K562 (cell line): ENCODE measurements around the gene LATS1. TPM values are rescaled to one million over a fixed set of nuclear protein-coding genes. Genes with fewer than 3 reads are reported as not detected.

ENCODE experiments used
- ATAC-seq: fragments of 200-7000 bp; cut with Tn5 transposase; 3 replicates; pipeline ENCODE4 v1.9.1; 2020; ENCODE audit warnings: moderate library complexity
- BruUV-seq: library from RNA; stranded (reverse); fragments of 400-500 nt; replicated peaks from 2 replicates; lab custom pipeline; 2021; lab: Mats Ljungman, UMichigan
- CTCF ChIA-PET: fragments of 300-600 bp; formaldehyde crosslinking; extraction: SDS; loops from one replicate; lab custom pipeline; 2021; ENCODE audit warnings: low intra/inter-chr PET ratio; lab: Yijun Ruan, JAX
- POLR2A ChIA-PET: fragments of 300-600, 350-650 bp; sonication (Branson Sonifier 250); formaldehyde crosslinking; extraction: SDS; loops from one replicate; lab custom pipeline; 2021; ENCODE audit warnings: antibody characterized with exemption, inconsistent platforms; lab: Yijun Ruan, JAX
- DNase-seq, 4 experiments: peaks; one replicate each; pipeline versions ENCODE4 v3.0.0 to v3.0.0-alpha.2; 2011 to 2018; ENCODE audit warnings: low spot score in 3 of 4, mixed read lengths in 3 of 4; ENCODE audit errors: extremely low read depth in 1 of 4
- FAIRE-seq: peaks from 2 replicates; lab custom pipeline; 2011; peaks lifted over from hg19 to GRCh38; lab: Jason Lieb, UNC
- H2AFZ ChIP-seq: 2 replicates; pipeline ENCODE4 v1.6.0; 2011; ENCODE audit warnings: low read depth, low read length, control low read depth, inconsistent platforms
- H3K27ac ChIP-seq: fragments of 200-600 bp; 3 replicates; pipeline ENCODE4 v1.8.0; 2011; ENCODE audit warnings: low read depth, mild to moderate bottlenecking, control low read depth, inconsistent platforms, low read length, moderate library complexity, mixed read lengths; ENCODE audit errors: extremely low read depth
- H3K27me3 ChIP-seq, 2 experiments: fragments of 300-600 bp in 1 of 2; 2 replicates in 1 of 2; 3 replicates in 1 of 2; pipeline versions ENCODE4 v1.6.0 to v1.8.0; 2011; ENCODE audit warnings: inconsistent platforms in 2 of 2, low read length in 2 of 2, mild to moderate bottlenecking in 1 of 2, mixed read lengths in 1 of 2, moderate library complexity in 1 of 2; ENCODE audit not compliant: control insufficient read depth in 2 of 2, insufficient read depth in 2 of 2
- H3K36me3 ChIP-seq: fragments of 300-600 bp; 3 replicates; pipeline ENCODE4 v1.8.0; 2011; ENCODE audit warnings: mild to moderate bottlenecking, low read length, inconsistent platforms; ENCODE audit not compliant: control insufficient read depth, insufficient read depth
- H3K4me1 ChIP-seq, 2 experiments: fragments of 200-600 bp in 1 of 2; replicated peaks in 1 of 2; 2 replicates in 1 of 2; 3 replicates in 1 of 2; pipeline versions ENCODE4 v1.5.1 to v1.8.0; 2011; ENCODE audit warnings: inconsistent platforms in 2 of 2, low read length in 2 of 2, mild to moderate bottlenecking in 1 of 2, mixed read lengths in 1 of 2, moderate library complexity in 1 of 2; ENCODE audit not compliant: control insufficient read depth in 2 of 2, insufficient read depth in 2 of 2
- H3K4me2 ChIP-seq: 2 replicates; pipeline ENCODE4 v1.6.1; 2011; ENCODE audit warnings: low read length, control low read depth, inconsistent platforms, mixed read lengths; ENCODE audit not compliant: insufficient read depth
- H3K4me3 ChIP-seq: fragments of 200-600 bp; sonication (generic), shearing (Covaris generic); 2 replicates; pipeline ENCODE4 v1.5.1; 2016; ENCODE audit warnings: control low read depth, inconsistent platforms
- H3K79me2 ChIP-seq: fragments of 200-600 bp; 3 replicates; pipeline ENCODE4 v1.8.0; 2011; ENCODE audit warnings: low read length, inconsistent platforms; ENCODE audit not compliant: control insufficient read depth, insufficient read depth
- H3K9ac ChIP-seq, 2 experiments: 2 replicates each; pipeline versions ENCODE4 v1.6.0 to v1.6.1; 2011; ENCODE audit warnings: low read depth in 2 of 2, low read length in 2 of 2, control low read depth in 1 of 2, inconsistent platforms in 1 of 2, mild to moderate bottlenecking in 1 of 2, mixed read lengths in 1 of 2; ENCODE audit not compliant: insufficient read depth in 1 of 2
- H3K9me1 ChIP-seq: one replicate; pipeline ENCODE4 v1.6.0; 2011; ENCODE audit warnings: inconsistent platforms, mild to moderate bottlenecking, low read length, moderate library complexity; ENCODE audit not compliant: control insufficient read depth, insufficient read depth
- H3K9me3 ChIP-seq: replicated peaks from 2 replicates; pipeline ENCODE4 v1.5.1; 2011; ENCODE audit warnings: low read depth, low read length, inconsistent platforms; ENCODE audit not compliant: control insufficient read depth, insufficient read depth
- H4K20me1 ChIP-seq: replicated peaks from 2 replicates; pipeline ENCODE4 v1.6.1; 2011; ENCODE audit warnings: low read length, inconsistent platforms, mixed read lengths; ENCODE audit not compliant: control insufficient read depth, insufficient read depth
- ASH1L ChIP-seq: fragments of 450-650 bp; IDR thresholded peaks from 2 replicates; pipeline ENCODE4 v1.6.1; 2018; ENCODE audit warnings: borderline replicate concordance, mild to moderate bottlenecking, low read depth; ENCODE audit not compliant: partially characterized antibody
- CBX1 ChIP-seq: sonication (generic); IDR thresholded peaks from 2 replicates; pipeline ENCODE4 v1.6.1; 2016; ENCODE audit warnings: antibody characterized with exemption, low read depth, mild to moderate bottlenecking
- ETV5 ChIP-seq: sonication (generic); formaldehyde crosslinking; IDR thresholded peaks from 2 replicates; pipeline ENCODE4 v1.4.0; 2020; ENCODE audit warnings: low read depth, mild to moderate bottlenecking, missing genetic modification reagents
- PURB ChIP-seq: sonication (generic); formaldehyde crosslinking; IDR thresholded peaks from 2 replicates; pipeline ENCODE4 v1.9.0; 2021; ENCODE audit warnings: low read depth, mild to moderate bottlenecking, missing genetic modification reagents
- SLC30A9 ChIP-seq: fragments of 250-450 bp; sonication (Bioruptor Pico); IDR thresholded peaks from 2 replicates; pipeline ENCODE4 v1.8.0; 2022; ENCODE audit warnings: mild to moderate bottlenecking, moderate library complexity
- SPI1 ChIP-seq: IDR thresholded peaks from 2 replicates; pipeline ENCODE4 v1.6.1; 2011; ENCODE audit warnings: low read depth, low read length, control low read depth, borderline replicate concordance
- ZNF197 ChIP-seq: fragments of 200-800 bp; sonication (Bioruptor generic); IDR thresholded peaks from 2 replicates; pipeline ENCODE4 v1.6.1; 2016; ENCODE audit warnings: low read depth, missing genetic modification characterization, missing compliant biosample characterization
- WGBS: fragments of 100-300 bp; shearing (Covaris generic); methylation state at CpG from one replicate; pipeline ENCODE4 v1.1.6; 2016; ENCODE audit warnings: low coverage, mixed read lengths; ENCODE audit not compliant: insufficient coverage; ENCODE audit errors: missing lambda C conversion rate; 5-methylcytosine and 5-hydroxymethylcytosine counted together
- in situ Hi-C: fragments of 300-500 bp; cut with MboI; formaldehyde crosslinking; loops from 4 replicates; pipeline ENCODE4 v1.15.0; 2018; ENCODE audit warnings: inconsistent platforms, mixed read lengths
- intact Hi-C: fragments of 100-400 bp; cut with micrococcal nuclease; formaldehyde crosslinking; loops from 2 replicates; pipeline ENCODE4 v1.14.2; 2022
- polyA plus RNA-seq, 8 experiments: library from polyadenylated mRNA; depleted of rRNA in 4 of 8; stranded (reverse) in 5 of 8; unstranded in 3 of 8; fragments of >200 nt; fragmentation: Nextera tagmentation in 2 of 8; fragmentation: Illumina TruSeq in 1 of 8; extraction: Ambion mirVana in 2 of 8; extraction: Trizol in 1 of 8; gene quantifications; 2 replicates each; pipeline versions ENCODE4 v1.2.1 to v1.2.3, GENCODE V29; 2011 to 2014; ENCODE audit warnings: inconsistent platforms in 1 of 8, missing spikeins in 1 of 8
- total RNA-seq, 7 experiments: library from RNA; depleted of rRNA in 6 of 7; stranded (reverse); fragments of >200 nt in 6 of 7; fragmentation: Illumina TruSeq in 2 of 7; extraction: Trizol in 2 of 7; gene quantifications; 2 replicates each; pipeline versions ENCODE4 v1.2.1 to v1.2.3, GENCODE V29; 2011 to 2021; ENCODE audit warnings: low replicate concordance in 1 of 7

The LATS1 gene
- total and polyA plus RNA-seq, 9 of the 15 experiments (the other 6 are each of a cell fraction or from before 2014, with no cell fraction given), result 5.0 to 36.3 (median 18.4) TPM

DNA sequence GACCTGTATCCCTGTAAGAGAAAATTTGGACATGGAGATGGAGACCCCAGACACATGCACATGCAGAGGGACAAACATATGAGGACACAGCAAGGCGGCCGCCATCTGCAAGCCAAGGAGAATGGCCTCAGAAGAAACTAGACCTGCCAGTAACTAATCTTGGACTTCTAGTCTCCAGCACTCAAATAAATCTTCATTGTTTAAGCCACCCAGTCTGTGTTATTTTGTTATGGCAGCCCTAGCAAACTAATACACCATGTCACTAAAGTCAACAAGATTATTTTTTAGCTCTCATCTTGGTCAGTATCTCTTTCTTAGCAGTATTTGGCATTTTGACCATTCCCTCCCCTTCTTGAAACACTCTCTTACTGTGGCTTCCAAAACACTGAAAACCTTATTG is 26.7 kb downstream of the LATS1 start:
- 94% methylated on average over 2 of the region's 2 CpGs for WGBS
- Histone ChIP-seq H3K36me3 (peaks cover 79% of the 10 kb centered on the region), H3K4me3 (no peak overlapping the region), H3K4me2 (no peak overlapping the region), H3K9me1 (no peaks in the 10 kb centered on the region), H3K27ac (no peak overlapping the region), H3K4me1 (no peaks in the 10 kb centered on the region), H3K27me3 (no peaks in the 10 kb centered on the region), H3K9ac (no peak overlapping the region), H3K79me2 (peaks cover 71% of the 10 kb centered on the region)
- no peak for DNase-seq
- no TSS peak for BruUV-seq
- in situ Hi-C loops, result no loop called here
- no peak for TF ChIP-seq CBX1
- no peak for TF ChIP-seq PURB
- TF ChIP-seq SPI1, result no peak
- TF ChIP-seq ZNF197 (CRISPR knock-in tag), result no peak
- no peak for TF ChIP-seq ASH1L
- TF ChIP-seq SLC30A9 (CRISPR knock-in tag), result no peak
- TF ChIP-seq ETV5, result no peak
- TF ChIP-seq, all 486 proteins: peak for 0
- intact Hi-C loops, result no loop called here
- CTCF ChIA-PET, result no interaction called here
- POLR2A ChIA-PET, result interaction anchor here (0.6 to 2.0 kb wide), 3 partner anchors 10 to 140 kb away, joined by 3 to 4 read pairs (median 4); no protein-coding TSS in a partner anchor
- ATAC-seq, result no peak
- Histone ChIP-seq H2AFZ (no peak overlapping the region), H3K9me3 (no peaks in the 10 kb centered on the region), H4K20me1 (peaks cover 7% of the 10 kb centered on the region; the same call in 1 of the 2 replicates)
- FAIRE-seq, result no peak
